ENCODE data around the gene PEAR1. TPM values are rescaled to one million over a fixed set of nuclear protein-coding genes. Genes with fewer than 3 reads are reported as not detected.

The PEAR1 gene
- polyA plus RNA-seq, 2 of the 4 experiments (the other 2 are of a cell fraction): 1.7 to 5.0 TPM

- FAIRE-seq (no peak), ATAC-seq (no peak), DNase-seq (ENCODE audit: low read depth in 1 of 2, low spot score in 1 of 2) (no peak)
- ChIA-PET CTCF (interaction anchor here (0.8 to 4.0 kb wide), 3 partner anchors 15 to 50 kb away, joined by 3 to 28 read pairs (median 10); no protein-coding TSS in a partner anchor), POLR2A (no interaction called here)
- no peak overlapping the region for H3K4me3 ChIP-seq
- no peaks in the 10 kb centered on the region for H3K9me3 ChIP-seq
- H3K4me2 ChIP-seq: no peak overlapping the region
- TF ChIP-seq SMC3 (IDR thresholded peaks at IDR 0.05): no peak
- no peak for TF ChIP-seq HOXB13 (CRISPR knock-in tag; IDR thresholded peaks at IDR 0.05; ENCODE audit: low read depth)
- no peak for TF ChIP-seq MAX (IDR thresholded peaks at IDR 0.05)
- no peak for TF ChIP-seq HMGXB4 (CRISPR knock-in tag; IDR thresholded peaks at IDR 0.05; ENCODE audit: borderline replicate concordance)
- 90% methylated on average over 3 of the region's 3 CpGs for WGBS (ENCODE audit: missing lambda C conversion rate)
- no peak overlapping the region for H3K27ac ChIP-seq
- no peaks in the 10 kb centered on the region for H3K4me1 ChIP-seq
Measured at GRCh38 chr1:156942176-156942575, 48.7 kb downstream of the PEAR1 start.

GRCh38 chr1:156942576-156942975 lies 49.1 kb downstream of the PEAR1 start:
- ChIA-PET POLR2A (no interaction called here), CTCF (interaction anchor here (2.8 to 4.0 kb wide), 2 partner anchors 15 to 51 kb away, joined by 10 to 28 read pairs; no protein-coding TSS in a partner anchor)
- TF ChIP-seq CEBPB (IDR thresholded peaks at IDR 0.05) (no peak), BCL3 (IDR thresholded peaks at IDR 0.05) (no peak), ZNF302 (CRISPR knock-in tag; IDR thresholded peaks at IDR 0.05) (no peak), BHLHE40 (IDR thresholded peaks at IDR 0.05; ENCODE audit: low read depth, low read length) (no peak), ATOH8 (CRISPR knock-in tag; IDR thresholded peaks at IDR 0.05; ENCODE audit: low read depth) (no peak), EHF (CRISPR knock-in tag; IDR thresholded peaks at IDR 0.05) (no peak), HES2 (IDR thresholded peaks at IDR 0.05) (no peak)
- no peak overlapping the region for H3K4me3 ChIP-seq
- no peak overlapping the region for H3K4me2 ChIP-seq
- DNase-seq (ENCODE audit: low read depth in 1 of 2, low spot score in 1 of 2) (no peak), ATAC-seq (no peak), FAIRE-seq (no peak)
- no peaks in the 10 kb centered on the region for H3K4me1 ChIP-seq
- 96% methylated on average over 7 of the region's 7 CpGs for WGBS (ENCODE audit: missing lambda C conversion rate)
- no peaks in the 10 kb centered on the region for H3K9me3 ChIP-seq
- H3K27ac ChIP-seq: no peak overlapping the region

GRCh38 chr1:156943756-156944155 lies 50.2 kb downstream of the PEAR1 start:
- CTCF ChIA-PET: no interaction called here
- no peak overlapping the region for H3K27ac ChIP-seq
- TF ChIP-seq PBX3 (IDR thresholded peaks at IDR 0.05): no peak
- TF ChIP-seq MAFK (IDR thresholded peaks at IDR 0.05; ENCODE audit: partially characterized antibody): no peak
- TF ChIP-seq PHF8 (IDR thresholded peaks at IDR 0.05; ENCODE audit: borderline replicate concordance, low read depth): no peak
- TF ChIP-seq KDM5A (IDR thresholded peaks at IDR 0.05): no peak
- no peak for TF ChIP-seq TFCP2L1 (CRISPR knock-in tag; IDR thresholded peaks at IDR 0.05)
- no peak for TF ChIP-seq CHD2 (IDR thresholded peaks at IDR 0.05; ENCODE audit: low read length, partially characterized antibody)
- TF ChIP-seq FOSB (CRISPR knock-in tag; IDR thresholded peaks at IDR 0.05): no peak
- no peak for TF ChIP-seq HES2 (IDR thresholded peaks at IDR 0.05)
- no peak for TF ChIP-seq ATOH8 (CRISPR knock-in tag; IDR thresholded peaks at IDR 0.05; ENCODE audit: low read depth)
- TF ChIP-seq REST (IDR thresholded peaks at IDR 0.05): no peak
- TF ChIP-seq JUN (IDR thresholded peaks at IDR 0.05): no peak
- no peak for TF ChIP-seq RNF2 (IDR thresholded peaks at IDR 0.05; ENCODE audit: borderline replicate concordance, low read depth)
- no peak for TF ChIP-seq EHF (CRISPR knock-in tag; IDR thresholded peaks at IDR 0.05)
- no peak for TF ChIP-seq CHD4 (IDR thresholded peaks at IDR 0.05; ENCODE audit: borderline replicate concordance)

More at GRCh38 chr1:156943756-156944155, 50.2 kb downstream of the PEAR1 start:
- 100% methylated on average over 3 of the region's 3 CpGs for WGBS (ENCODE audit: missing lambda C conversion rate)
- H3K4me1 ChIP-seq: no peaks in the 10 kb centered on the region
- FAIRE-seq: no peak
- no peak for ATAC-seq
- H3K4me3 ChIP-seq: no peak overlapping the region
- POLR2A ChIA-PET: no interaction called here
- H3K9me3 ChIP-seq: no peaks in the 10 kb centered on the region
- H3K4me2 ChIP-seq: no peak overlapping the region
- no peak for DNase-seq (ENCODE audit: low read depth in 1 of 2, low spot score in 1 of 2)

Measured in A549 (cell line).